ENCODE results near the gene OSBP2. TPM values are rescaled to one million over a fixed set of nuclear protein-coding genes. Genes with fewer than 3 reads are reported as not detected.

The OSBP2 gene
- total and polyA plus RNA-seq, 2 of the 13 experiments (the other 11 are each of a cell fraction or from before 2014, with no cell fraction given), result 5.0 to 7.7 TPM

DNA sequence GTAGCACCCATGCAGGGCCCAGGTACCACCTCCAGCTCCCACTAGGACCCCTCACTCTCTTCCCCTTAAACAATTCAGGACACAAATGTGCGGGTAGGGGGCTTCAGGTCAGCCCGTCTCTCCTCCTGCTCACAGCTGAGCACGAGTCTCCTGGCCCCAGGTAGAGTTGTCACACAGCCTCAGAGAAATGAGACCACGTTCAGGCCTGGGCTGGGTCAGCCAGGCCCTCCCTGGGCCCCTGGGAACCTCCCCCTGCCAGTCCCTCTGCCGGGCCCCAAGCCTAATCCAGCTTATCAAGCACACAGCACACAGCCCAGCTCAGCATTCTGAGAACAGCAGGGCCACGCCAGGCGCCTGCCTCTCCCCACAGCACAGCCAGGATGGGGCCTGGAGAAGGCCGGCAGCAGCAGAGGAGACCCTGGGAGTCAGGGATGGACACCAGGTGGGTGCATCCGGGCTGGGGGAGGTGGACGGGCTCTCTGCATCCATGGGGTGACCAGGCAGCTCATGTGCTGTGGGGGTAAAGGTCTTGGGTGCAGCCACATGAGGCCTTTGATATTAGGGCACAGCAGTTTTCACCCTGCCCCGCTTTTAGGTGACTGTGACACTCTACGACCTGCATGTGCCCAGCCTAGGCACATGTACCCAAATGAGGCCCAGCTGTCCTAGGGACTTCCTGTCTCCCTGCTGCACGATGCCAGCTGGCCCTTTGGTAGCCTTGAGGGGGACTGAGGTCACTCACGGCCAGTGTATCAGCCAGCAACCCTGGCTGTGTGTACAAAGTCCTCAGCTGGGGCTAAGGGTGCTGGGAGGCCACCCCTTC is 186.9 kb downstream of the OSBP2 start (continued):
- TF ChIP-seq EZH2 (conservative IDR thresholded peaks at IDR 0.05; ENCODE audit: low read depth, low read length), result no peak
- TF ChIP-seq, protein P1, sequence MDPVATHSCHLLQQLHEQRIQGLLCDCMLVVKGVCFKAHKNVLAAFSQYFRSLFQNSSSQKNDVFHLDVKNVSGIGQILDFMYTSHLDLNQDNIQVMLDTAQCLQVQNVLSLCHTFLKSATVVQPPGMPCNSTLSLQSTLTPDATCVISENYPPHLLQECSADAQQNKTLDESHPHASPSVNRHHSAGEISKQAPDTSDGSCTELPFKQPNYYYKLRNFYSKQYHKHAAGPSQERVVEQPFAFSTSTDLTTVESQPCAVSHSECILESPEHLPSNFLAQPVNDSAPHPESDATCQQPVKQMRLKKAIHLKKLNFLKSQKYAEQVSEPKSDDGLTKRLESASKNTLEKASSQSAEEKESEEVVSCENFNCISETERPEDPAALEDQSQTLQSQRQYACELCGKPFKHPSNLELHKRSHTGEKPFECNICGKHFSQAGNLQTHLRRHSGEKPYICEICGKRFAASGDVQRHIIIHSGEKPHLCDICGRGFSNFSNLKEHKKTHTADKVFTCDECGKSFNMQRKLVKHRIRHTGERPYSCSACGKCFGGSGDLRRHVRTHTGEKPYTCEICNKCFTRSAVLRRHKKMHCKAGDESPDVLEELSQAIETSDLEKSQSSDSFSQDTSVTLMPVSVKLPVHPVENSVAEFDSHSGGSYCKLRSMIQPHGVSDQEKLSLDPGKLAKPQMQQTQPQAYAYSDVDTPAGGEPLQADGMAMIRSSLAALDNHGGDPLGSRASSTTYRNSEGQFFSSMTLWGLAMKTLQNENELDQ (CRISPR knock-in tag; IDR thresholded peaks at IDR 0.05; ENCODE audit: borderline replicate concordance), result no peak
- TF ChIP-seq, protein P2, sequence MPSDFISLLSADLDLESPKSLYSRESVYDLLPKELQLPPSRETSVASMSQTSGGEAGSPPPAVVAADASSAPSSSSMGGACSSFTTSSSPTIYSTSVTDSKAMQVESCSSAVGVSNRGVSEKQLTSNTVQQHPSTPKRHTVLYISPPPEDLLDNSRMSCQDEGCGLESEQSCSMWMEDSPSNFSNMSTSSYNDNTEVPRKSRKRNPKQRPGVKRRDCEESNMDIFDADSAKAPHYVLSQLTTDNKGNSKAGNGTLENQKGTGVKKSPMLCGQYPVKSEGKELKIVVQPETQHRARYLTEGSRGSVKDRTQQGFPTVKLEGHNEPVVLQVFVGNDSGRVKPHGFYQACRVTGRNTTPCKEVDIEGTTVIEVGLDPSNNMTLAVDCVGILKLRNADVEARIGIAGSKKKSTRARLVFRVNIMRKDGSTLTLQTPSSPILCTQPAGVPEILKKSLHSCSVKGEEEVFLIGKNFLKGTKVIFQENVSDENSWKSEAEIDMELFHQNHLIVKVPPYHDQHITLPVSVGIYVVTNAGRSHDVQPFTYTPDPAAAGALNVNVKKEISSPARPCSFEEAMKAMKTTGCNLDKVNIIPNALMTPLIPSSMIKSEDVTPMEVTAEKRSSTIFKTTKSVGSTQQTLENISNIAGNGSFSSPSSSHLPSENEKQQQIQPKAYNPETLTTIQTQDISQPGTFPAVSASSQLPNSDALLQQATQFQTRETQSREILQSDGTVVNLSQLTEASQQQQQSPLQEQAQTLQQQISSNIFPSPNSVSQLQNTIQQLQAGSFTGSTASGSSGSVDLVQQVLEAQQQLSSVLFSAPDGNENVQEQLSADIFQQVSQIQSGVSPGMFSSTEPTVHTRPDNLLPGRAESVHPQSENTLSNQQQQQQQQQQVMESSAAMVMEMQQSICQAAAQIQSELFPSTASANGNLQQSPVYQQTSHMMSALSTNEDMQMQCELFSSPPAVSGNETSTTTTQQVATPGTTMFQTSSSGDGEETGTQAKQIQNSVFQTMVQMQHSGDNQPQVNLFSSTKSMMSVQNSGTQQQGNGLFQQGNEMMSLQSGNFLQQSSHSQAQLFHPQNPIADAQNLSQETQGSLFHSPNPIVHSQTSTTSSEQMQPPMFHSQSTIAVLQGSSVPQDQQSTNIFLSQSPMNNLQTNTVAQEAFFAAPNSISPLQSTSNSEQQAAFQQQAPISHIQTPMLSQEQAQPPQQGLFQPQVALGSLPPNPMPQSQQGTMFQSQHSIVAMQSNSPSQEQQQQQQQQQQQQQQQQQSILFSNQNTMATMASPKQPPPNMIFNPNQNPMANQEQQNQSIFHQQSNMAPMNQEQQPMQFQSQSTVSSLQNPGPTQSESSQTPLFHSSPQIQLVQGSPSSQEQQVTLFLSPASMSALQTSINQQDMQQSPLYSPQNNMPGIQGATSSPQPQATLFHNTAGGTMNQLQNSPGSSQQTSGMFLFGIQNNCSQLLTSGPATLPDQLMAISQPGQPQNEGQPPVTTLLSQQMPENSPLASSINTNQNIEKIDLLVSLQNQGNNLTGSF (CRISPR knock-in tag; IDR thresholded peaks at IDR 0.05), result no peak
- no peak for TF ChIP-seq ETV6 (CRISPR knock-in tag; conservative IDR thresholded peaks at IDR 0.05)
- TF ChIP-seq PPARG (CRISPR knock-in tag; conservative IDR thresholded peaks at IDR 0.05), result no peak
- no peak; the same call in 2 of the 3 replicates for TF ChIP-seq MXI1 (IDR thresholded peaks at IDR 0.05; ENCODE audit: borderline replicate concordance, low read depth, low read length)
- no peak for TF ChIP-seq SOX6 (IDR thresholded peaks at IDR 0.05)
- peak; percentile 51 for TF ChIP-seq SOX6 (CRISPR knock-in tag; IDR thresholded peaks at IDR 0.05)
- TF ChIP-seq MEF2D (CRISPR knock-in tag; IDR thresholded peaks at IDR 0.05), result peak; percentile 26; the same call in 1 of the 2 replicates
- no peak for TF ChIP-seq ZNF850 (CRISPR knock-in tag; conservative IDR thresholded peaks at IDR 0.05)
- TF ChIP-seq, protein P3, sequence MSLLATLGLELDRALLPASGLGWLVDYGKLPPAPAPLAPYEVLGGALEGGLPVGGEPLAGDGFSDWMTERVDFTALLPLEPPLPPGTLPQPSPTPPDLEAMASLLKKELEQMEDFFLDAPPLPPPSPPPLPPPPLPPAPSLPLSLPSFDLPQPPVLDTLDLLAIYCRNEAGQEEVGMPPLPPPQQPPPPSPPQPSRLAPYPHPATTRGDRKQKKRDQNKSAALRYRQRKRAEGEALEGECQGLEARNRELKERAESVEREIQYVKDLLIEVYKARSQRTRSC (CRISPR knock-in tag; IDR thresholded peaks at IDR 0.05; ENCODE audit: low read depth), result no peak
- TF ChIP-seq, protein P4, sequence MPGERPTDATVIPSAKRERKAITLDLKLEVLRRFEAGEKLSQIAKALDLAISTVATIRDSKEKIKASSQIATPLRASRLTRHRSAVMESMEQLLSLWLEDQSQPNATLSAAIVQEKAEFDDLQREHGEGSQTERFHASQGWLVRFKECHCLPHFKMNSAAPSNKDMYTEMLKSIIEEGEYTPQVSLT (CRISPR knock-in tag; IDR thresholded peaks at IDR 0.05; ENCODE audit: borderline replicate concordance, low read depth), result no peak
- TF ChIP-seq ZKSCAN1 (IDR thresholded peaks at IDR 0.05; ENCODE audit: low read length), result no peak
- TF ChIP-seq ZNF543 (CRISPR knock-in tag; IDR thresholded peaks at IDR 0.05), result 0 out of 2 replicates have a peak, but pooled peaks have one; percentile 77
- no peak for TF ChIP-seq CC2D1A (CRISPR knock-in tag; IDR thresholded peaks at IDR 0.05)
- no peak for TF ChIP-seq FLYWCH1 (CRISPR knock-in tag; IDR thresholded peaks at IDR 0.05)
- TF ChIP-seq ZNF546 (CRISPR knock-in tag; conservative IDR thresholded peaks at IDR 0.05), result 0 out of 2 replicates have a peak, but pooled peaks have one; percentile 55
- TF ChIP-seq NBN (conservative IDR thresholded peaks at IDR 0.05), result no peak
- no peak for TF ChIP-seq ARID2 (CRISPR knock-in tag; IDR thresholded peaks at IDR 0.05; ENCODE audit: borderline replicate concordance)
- TF ChIP-seq BORCS8-MEF2B (CRISPR knock-in tag; IDR thresholded peaks at IDR 0.05), result no peak
- TF ChIP-seq NFKB2 (CRISPR knock-in tag; IDR thresholded peaks at IDR 0.05; ENCODE audit: borderline replicate concordance), result no peak; the same call in 1 of the 2 replicates
- no peak for TF ChIP-seq ZNF720 (CRISPR knock-in tag; IDR thresholded peaks at IDR 0.05)
- TF ChIP-seq MTF1 (CRISPR knock-in tag; IDR thresholded peaks at IDR 0.05), result no peak
